Choroid plexus epithelial cell (primary cell): ENCODE data around the gene CRYGB.
"Not testable (repeated sequence)": the region's sequence is repeated elsewhere in the genome, so short reads cannot be mapped to it uniquely, and the experiment has no call there.

Source experiments
- DNase-seq: peaks from one replicate; pipeline ENCODE4 v3.0.0-alpha.2; 2010; ENCODE audit warnings: low read depth
- H3K4me3 ChIP-seq: 2 replicates; pipeline ENCODE4 v1.5.1; 2011; ENCODE audit warnings: low read depth, mild to moderate bottlenecking, control low read depth, low read length, moderate library complexity
- TF ChIP-seq, protein P1 (sequence below): conservative IDR thresholded peaks from 2 replicates; pipeline ENCODE4 v1.5.1; 2011; ENCODE audit warnings: low read depth, mild to moderate bottlenecking, control low read depth, inconsistent platforms, low read length, moderate library complexity

CRYGB gene

DNA sequence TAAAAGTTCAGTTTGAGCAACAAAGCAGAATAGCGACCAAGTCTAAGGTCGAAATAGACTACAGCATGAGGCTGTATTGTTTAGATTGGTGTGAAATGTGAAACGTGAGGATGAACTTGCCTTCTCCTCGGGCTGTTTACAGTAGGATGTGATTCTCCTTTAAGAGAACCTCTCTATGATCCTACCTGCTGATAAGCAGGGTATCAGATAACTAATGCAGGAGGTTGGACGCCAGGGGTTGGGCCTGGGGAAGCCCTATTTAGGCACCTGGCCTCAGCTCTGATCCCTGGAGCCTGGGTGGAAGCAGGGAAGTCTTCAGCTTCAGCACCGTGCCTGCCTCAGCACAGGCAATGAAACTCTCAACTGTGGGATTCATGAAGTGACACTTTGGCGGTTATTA, 33.0 kb downstream of the CRYGB start:
- no peak for DNase-seq
- H3K4me3 ChIP-seq: no peak overlapping the region
- TF ChIP-seq, protein P1, sequence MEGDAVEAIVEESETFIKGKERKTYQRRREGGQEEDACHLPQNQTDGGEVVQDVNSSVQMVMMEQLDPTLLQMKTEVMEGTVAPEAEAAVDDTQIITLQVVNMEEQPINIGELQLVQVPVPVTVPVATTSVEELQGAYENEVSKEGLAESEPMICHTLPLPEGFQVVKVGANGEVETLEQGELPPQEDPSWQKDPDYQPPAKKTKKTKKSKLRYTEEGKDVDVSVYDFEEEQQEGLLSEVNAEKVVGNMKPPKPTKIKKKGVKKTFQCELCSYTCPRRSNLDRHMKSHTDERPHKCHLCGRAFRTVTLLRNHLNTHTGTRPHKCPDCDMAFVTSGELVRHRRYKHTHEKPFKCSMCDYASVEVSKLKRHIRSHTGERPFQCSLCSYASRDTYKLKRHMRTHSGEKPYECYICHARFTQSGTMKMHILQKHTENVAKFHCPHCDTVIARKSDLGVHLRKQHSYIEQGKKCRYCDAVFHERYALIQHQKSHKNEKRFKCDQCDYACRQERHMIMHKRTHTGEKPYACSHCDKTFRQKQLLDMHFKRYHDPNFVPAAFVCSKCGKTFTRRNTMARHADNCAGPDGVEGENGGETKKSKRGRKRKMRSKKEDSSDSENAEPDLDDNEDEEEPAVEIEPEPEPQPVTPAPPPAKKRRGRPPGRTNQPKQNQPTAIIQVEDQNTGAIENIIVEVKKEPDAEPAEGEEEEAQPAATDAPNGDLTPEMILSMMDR: no peak

- H3K4me3 ChIP-seq, DNase-seq: not testable (repeated sequence)
Measured at GRCh38 chr2:208112273-208112745, 33.6 kb downstream of the CRYGB start.

DNA sequence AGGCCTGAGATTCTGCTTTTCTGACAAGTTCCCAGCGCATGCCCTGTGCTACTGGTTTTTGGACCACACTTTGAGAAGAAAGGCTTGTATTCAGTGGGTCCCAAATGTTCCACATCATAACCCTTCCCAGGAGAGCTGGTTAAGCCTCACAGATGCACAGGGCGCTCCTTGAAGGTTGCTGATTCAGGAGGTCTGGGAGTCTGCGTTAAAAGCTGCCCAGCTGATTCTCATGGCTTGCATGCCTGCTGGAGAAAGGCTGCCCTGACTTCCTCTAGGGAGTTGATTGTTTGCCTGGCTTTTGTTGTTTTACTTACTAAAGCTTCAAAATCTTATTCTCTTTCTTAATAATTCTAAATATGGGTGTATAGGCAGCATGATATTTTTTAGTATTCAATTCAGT, 42.3 kb downstream of the CRYGB start:
- DNase-seq: no peak
- TF ChIP-seq, protein P1: no peak
- H3K4me3 ChIP-seq: no peak overlapping the region

GRCh38 chr2:208101716-208102631, 44.0 kb downstream of the CRYGB start:
- peak; percentile 68 for DNase-seq
- TF ChIP-seq, protein P1: peak; percentile 59
- no peak overlapping the region for H3K4me3 ChIP-seq

- H3K4me3 ChIP-seq: no peak overlapping the region
- TF ChIP-seq, protein P1: no peak
- no peak for DNase-seq
Measured at GRCh38 chr2:208099682-208100470, 46.1 kb downstream of the CRYGB start.

DNA sequence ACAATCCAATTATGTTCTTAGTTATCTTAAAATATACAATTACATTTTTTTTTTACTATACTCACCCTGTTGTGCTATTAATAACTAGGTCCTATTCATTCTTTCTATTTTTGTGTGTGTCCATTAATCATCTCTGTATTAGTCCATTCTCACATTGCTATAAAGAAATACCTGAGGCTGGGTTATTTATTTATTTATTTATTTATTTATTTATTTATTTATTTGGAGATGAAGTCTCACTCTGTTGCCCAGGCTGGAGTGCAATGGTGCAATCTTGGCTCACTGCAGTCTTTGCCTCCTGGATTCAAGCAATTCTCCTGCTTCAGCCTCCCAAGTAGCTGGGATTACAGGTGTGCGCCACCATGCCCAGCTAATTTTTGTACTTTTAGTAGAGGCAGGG, 47.3 kb downstream of the CRYGB start:
- H3K4me3 ChIP-seq, DNase-seq: not testable (repeated sequence)

DNA sequence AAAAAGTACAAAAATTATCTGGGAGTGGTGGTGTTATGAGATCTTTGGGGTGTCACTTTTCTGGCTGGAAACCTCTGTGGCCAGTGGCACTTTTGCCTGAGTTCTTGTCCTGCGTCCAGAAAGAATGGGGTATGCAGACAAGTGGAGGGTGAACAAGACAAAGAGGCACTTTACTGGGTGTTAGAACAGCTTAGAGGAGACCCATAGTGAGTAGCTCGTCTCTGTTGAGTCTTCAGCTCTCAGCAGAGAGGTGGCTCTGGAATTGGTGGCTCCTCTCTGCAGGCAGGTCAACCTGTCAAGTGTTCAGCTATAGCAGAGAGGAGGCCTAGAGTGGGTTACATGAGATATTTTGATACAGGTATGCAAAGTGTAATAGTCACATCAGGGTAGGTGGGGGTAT, 47.7 kb downstream of the CRYGB start:
- TF ChIP-seq, protein P1: no peak
- no peak for DNase-seq
- no peak overlapping the region for H3K4me3 ChIP-seq
